ENCODE results near the gene SH2B3. TPM values are rescaled to one million over a fixed set of nuclear protein-coding genes. Genes with fewer than 3 reads are reported as not detected.

Gene SH2B3
- total RNA-seq, 1 experiment from 2014 or later = 40.3 TPM

GRCh38 chr12:111359231-111359913 lies 46.4 kb upstream of the SH2B3 start:
- Mint-ChIP-seq H3K4me1 (peaks cover under 1 to 15% of the 10 kb centered on the region in 2 experiments; a peak in 3 of 4 replicates), H3K27me3 (ENCODE audit: low read depth) (peaks cover 8% of the 10 kb centered on the region), H3K9me3 (no peaks in the 10 kb centered on the region), H3K36me3 (ENCODE audit: insufficient read depth in 1 of 3, low read depth in 3 of 3) (no peaks in the 10 kb centered on the region; a peak in 2 of 7 replicates), H3K4me3 (no peak overlapping the region; a peak in 1 of 5 replicates), H3K27ac (no peak overlapping the region; a peak in 1 of 7 replicates)
- Histone ChIP-seq H3K23me2 (ENCODE audit: insufficient read length, low read depth, low read length, poor library complexity, severe bottlenecking) (no peaks in the 10 kb centered on the region), H3K79me1 (ENCODE audit: insufficient read depth, low read depth, low read length, poor library complexity, severe bottlenecking) (no peaks in the 10 kb centered on the region), H3K9ac (ENCODE audit: extremely low read depth, insufficient read length, low read length) (no peak overlapping the region), H3K18ac (ENCODE audit: insufficient read length, low read depth, low read length) (no peak overlapping the region), H2BK20ac (ENCODE audit: low read depth, low read length, poor library complexity, severe bottlenecking) (no peak overlapping the region), H3K23ac (ENCODE audit: insufficient read length, low read depth, low read length) (no peak overlapping the region), H3T11ph (ENCODE audit: low read length) (no peak overlapping the region), H3K9me3 (ENCODE audit: control insufficient read depth, low read depth, low read length) (no peaks in the 10 kb centered on the region), H4K20me1 (ENCODE audit: control insufficient read depth, insufficient read depth, insufficient read length) (no peaks in the 10 kb centered on the region), H3K56ac (ENCODE audit: insufficient read length, low read depth, low read length) (no peak overlapping the region), H3K14ac (ENCODE audit: insufficient read depth, low read length) (no peak overlapping the region), H2AFZ (ENCODE audit: low read length) (no peak overlapping the region), H2AK5ac (ENCODE audit: insufficient read length, low read length) (no peak overlapping the region), H2BK15ac (ENCODE audit: low read depth, low read length) (no peak overlapping the region), H4K8ac (replicated peaks; ENCODE audit: insufficient read length, low read depth, low read length) (no peak overlapping the region), H2BK5ac (ENCODE audit: insufficient read length, low read length) (no peak overlapping the region), H3K27me3 (ENCODE audit: insufficient read depth, low read length) (no peaks in the 10 kb centered on the region), H3K4me1 (ENCODE audit: insufficient read depth, low read length) (no peaks in the 10 kb centered on the region), H2BK120ac (ENCODE audit: low read depth, low read length, poor library complexity, severe bottlenecking) (no peak overlapping the region), H4K5ac (ENCODE audit: insufficient read length, low read depth, low read length) (no peak overlapping the region), H3K4ac (ENCODE audit: low read depth, low read length) (no peak overlapping the region), H2BK12ac (ENCODE audit: insufficient read length, low read depth, low read length) (no peak overlapping the region), H3K79me2 (ENCODE audit: insufficient read depth, low read length) (no peaks in the 10 kb centered on the region), H4K91ac (ENCODE audit: insufficient read length, low read depth, low read length) (no peak overlapping the region), H3K27ac (ENCODE audit: insufficient read length, low read depth, low read length) (no peak overlapping the region), H3K4me2 (ENCODE audit: insufficient read depth, insufficient read length, low read length) (no peak overlapping the region)
- DNase-seq = no peak
- no peak for TF ChIP-seq CTCF (conservative IDR thresholded peaks at IDR 0.05)
- WGBS (ENCODE audit: extremely low coverage, insufficient read length, low lambda C conversion rate) = no CpG with 5 or more reads among the region's 11 CpGs

Data from H9 (cell line).